ENCODE measurements around the gene LRRTM1.

- TF ChIP-seq ZNF70 (CRISPR knock-in tag; IDR thresholded peaks at IDR 0.05) (no peak), ZNF8 (CRISPR knock-in tag; IDR thresholded peaks at IDR 0.05) (no peak)
Measured at GRCh38 chr2:80280598-80280997, 24.0 kb downstream of the LRRTM1 start.
